Neuronal stem cell (in vitro differentiated cells): Measurements from ENCODE around the gene AGL. TPM values are rescaled to one million over a fixed set of nuclear protein-coding genes. Genes with fewer than 3 reads are reported as not detected.

ENCODE experiments used
- small RNA-seq: library from polyadenylated mRNA; stranded (forward); fragments of <200 nt; extraction: miRNeasy Mini kit (QIAGEN cat#:217004); gene quantifications from one replicate; pipeline ENCODE3, GENCODE V24; 2013; ENCODE audit not compliant: insufficient read depth

Gene AGL

Small RNA genes lying within 50 kb of the gene (small RNA-seq; reads per million reads assigned to genes)
- gene AC096949.1: not detected
